ENCODE data around the gene SAMD14. TPM values are rescaled to one million over a fixed set of nuclear protein-coding genes. Genes with fewer than 3 reads are reported as not detected.

Gene SAMD14
- 6.0 and 7.7 TPM in 2 replicates for total RNA-seq
- long read RNA-seq: 0 reads

DNA sequence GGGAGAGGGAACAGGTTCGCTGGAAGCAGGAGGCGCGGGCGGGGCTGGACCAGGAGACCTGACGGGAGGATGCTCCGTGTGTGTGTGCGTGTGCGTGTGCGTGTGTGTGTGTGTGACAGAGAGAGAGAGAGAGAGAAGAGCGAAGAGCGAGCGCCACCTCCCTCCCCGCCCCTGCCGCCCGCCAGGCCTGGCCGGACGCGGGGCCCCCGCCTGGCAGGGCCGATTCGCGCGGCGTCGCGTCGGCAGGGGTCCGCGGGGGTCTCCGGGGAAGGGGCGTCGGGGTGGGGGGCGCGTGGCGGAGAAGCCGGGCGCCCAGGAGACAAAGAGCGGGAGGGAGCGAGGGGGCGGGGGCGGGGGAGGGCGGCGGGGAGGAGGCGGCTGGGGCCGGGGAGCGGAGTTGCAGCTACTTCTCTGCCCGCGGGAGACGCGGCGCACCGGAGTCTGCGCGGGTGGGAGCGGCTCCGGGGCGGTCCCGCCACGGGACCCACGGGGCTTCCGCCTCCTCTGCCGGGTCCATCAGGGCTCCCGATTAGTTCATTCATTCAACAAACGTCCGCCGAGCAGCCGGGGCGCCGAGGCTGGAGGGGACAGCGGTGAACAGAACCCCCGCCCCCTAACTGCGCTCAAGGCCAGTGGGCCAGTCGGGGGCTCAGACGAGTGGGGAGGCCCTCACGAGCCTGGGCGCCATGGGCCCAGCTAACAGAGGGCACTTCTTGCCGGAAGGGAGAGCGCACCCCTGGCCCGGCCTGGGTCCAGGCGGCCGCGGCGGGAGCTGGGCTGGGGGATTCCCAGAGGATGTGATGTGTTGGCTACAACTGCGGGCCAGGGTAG, at the start of gene SAMD14:
Gene SAMD14, minus strand, starts transcription at position 433 of the 831 bp plus-strand sequence. CDS start 5,201 bp downstream, outside the sequence.
- Mint-ChIP-seq H3K27me3 (peaks cover 29% of the 10 kb centered on the region), H3K36me3 (ENCODE audit: insufficient read depth) (no peaks in the 10 kb centered on the region), H3K27ac (no peak within 1 kb of the TSS), H3K4me1 (ENCODE audit: low read depth) (peaks cover 9% of the 10 kb centered on the region), H3K9me3 (ENCODE audit: low read depth) (no peaks in the 10 kb centered on the region), H3K4me3 (ENCODE audit: low read depth) (peak within 1 kb of the TSS; percentile 71)
- TF ChIP-seq, protein P1, sequence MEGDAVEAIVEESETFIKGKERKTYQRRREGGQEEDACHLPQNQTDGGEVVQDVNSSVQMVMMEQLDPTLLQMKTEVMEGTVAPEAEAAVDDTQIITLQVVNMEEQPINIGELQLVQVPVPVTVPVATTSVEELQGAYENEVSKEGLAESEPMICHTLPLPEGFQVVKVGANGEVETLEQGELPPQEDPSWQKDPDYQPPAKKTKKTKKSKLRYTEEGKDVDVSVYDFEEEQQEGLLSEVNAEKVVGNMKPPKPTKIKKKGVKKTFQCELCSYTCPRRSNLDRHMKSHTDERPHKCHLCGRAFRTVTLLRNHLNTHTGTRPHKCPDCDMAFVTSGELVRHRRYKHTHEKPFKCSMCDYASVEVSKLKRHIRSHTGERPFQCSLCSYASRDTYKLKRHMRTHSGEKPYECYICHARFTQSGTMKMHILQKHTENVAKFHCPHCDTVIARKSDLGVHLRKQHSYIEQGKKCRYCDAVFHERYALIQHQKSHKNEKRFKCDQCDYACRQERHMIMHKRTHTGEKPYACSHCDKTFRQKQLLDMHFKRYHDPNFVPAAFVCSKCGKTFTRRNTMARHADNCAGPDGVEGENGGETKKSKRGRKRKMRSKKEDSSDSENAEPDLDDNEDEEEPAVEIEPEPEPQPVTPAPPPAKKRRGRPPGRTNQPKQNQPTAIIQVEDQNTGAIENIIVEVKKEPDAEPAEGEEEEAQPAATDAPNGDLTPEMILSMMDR (IDR thresholded peaks at IDR 0.05; ENCODE audit: unreplicated experiment): no peak
- DNase-seq (ENCODE audit: low spot score, unreplicated experiment): no peak

DNA sequence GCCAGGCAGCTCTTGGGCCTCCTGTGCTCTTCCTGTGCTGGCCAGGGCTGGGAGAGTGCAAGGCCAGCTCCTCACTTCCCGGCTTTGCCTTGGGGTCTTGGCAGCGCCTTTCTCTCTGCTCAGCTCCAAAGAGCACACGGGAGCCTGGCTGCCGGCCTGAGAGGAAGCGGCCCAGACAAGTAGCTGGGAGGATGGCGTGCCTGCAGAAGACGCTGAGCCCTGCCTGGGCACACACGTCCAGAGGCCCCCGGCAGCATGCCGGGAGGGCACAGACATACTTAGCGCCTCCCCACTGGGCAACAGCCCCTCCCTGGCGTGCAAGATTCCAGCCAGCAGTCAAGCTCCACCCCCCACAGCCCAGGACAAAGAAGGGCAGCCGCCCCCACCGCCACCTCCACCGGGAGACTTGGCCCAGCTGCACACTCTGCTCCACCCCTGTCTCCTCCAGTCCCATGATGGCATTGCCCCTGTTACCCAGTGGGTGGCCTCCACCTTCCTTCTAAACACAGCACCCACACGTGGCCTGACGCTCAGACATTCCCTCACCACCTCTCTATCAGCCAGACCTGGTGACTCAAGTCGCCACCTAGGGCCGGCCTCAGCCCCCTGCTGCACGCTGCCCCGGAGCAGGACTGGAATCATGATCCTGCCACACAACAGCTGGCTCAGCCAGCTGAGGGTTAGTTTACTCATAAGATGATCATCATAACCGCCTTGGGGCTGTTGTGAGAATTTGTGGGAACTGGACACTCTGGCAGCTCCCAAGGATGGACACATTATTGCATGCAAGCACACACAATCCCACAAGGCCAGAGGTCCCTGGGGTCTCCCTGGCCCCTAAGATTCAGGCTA, 48.2 kb upstream of the SAMD14 start:
- TF ChIP-seq, protein P1 (IDR thresholded peaks at IDR 0.05; ENCODE audit: unreplicated experiment): peak; percentile 62
- no peaks in the 10 kb centered on the region for H3K36me3 Mint-ChIP-seq (ENCODE audit: insufficient read depth)
- peaks cover 21% of the 10 kb centered on the region for H3K27me3 Mint-ChIP-seq
- peak overlapping the region; percentile 89 for H3K27ac Mint-ChIP-seq
- peaks cover 17% of the 10 kb centered on the region for H3K4me1 Mint-ChIP-seq (ENCODE audit: low read depth)
- H3K9me3 Mint-ChIP-seq (ENCODE audit: low read depth): no peaks in the 10 kb centered on the region
- peak overlapping the region; percentile 52 for H3K4me3 Mint-ChIP-seq (ENCODE audit: low read depth)
- DNase-seq (ENCODE audit: low spot score, unreplicated experiment): peak; percentile 42

GRCh38 chr17:50177476-50177875, 47.5 kb upstream of the SAMD14 start:
- peaks cover 25% of the 10 kb centered on the region for H3K4me1 Mint-ChIP-seq (ENCODE audit: low read depth)

DNA sequence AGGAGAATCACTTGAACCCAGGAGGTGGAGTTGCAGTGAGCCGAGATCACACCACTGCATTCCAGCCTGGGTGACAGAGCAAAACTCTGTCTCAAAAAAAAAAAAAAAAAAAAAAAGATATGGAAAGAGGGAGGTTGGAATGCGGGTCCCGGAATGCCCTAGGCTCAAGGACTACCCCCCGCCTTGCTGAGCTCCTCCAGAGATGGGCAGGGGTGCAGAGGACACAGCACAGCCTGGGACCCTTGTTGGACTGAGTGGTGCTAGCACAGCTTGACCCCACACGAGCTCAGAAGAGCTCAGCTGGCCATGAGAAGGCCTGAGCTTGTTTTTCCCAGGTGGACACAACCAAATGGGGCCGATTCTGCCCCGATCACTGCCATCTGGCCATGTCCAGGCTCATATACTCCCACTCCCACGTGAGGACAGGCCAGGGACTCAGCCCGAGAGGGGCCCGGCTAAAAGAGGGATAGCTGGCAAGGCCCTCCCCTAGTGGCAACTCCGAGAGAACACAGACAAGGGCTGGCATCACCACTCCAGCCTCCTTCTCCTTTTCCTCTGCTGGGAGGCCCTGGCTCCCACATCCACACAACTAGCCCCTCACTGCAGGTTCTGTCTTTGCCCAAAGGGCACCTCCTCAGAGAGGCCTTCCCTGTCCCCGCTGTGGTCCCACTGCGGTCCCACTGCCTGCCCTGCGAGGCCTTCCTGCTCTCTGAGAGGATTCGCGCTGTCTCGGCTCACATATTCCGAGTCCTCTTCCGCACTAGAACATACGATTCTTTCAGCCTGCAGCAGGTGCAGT, 46.8 kb upstream of the SAMD14 start:
- Mint-ChIP-seq H3K4me3 (ENCODE audit: low read depth) (no peak overlapping the region), H3K27me3 (peaks cover 12% of the 10 kb centered on the region)

More at GRCh38 chr17:50177476-50177875, 47.5 kb upstream of the SAMD14 start:
- Mint-ChIP-seq H3K4me3 (ENCODE audit: low read depth) (no peak overlapping the region), H3K36me3 (ENCODE audit: insufficient read depth) (no peaks in the 10 kb centered on the region), H3K27ac (no peak overlapping the region), H3K27me3 (peaks cover 15% of the 10 kb centered on the region), H3K9me3 (ENCODE audit: low read depth) (no peaks in the 10 kb centered on the region)
- DNase-seq (ENCODE audit: low spot score, unreplicated experiment): no peak
- TF ChIP-seq, protein P1 (IDR thresholded peaks at IDR 0.05; ENCODE audit: unreplicated experiment): no peak

More for the DNA sequence above, 46.8 kb upstream of the SAMD14 start:
- no peak for DNase-seq (ENCODE audit: low spot score, unreplicated experiment)
- H3K4me1 Mint-ChIP-seq (ENCODE audit: low read depth): peaks cover 28% of the 10 kb centered on the region
- no peaks in the 10 kb centered on the region for H3K9me3 Mint-ChIP-seq (ENCODE audit: low read depth)
- no peak overlapping the region for H3K27ac Mint-ChIP-seq
- TF ChIP-seq, protein P1 (IDR thresholded peaks at IDR 0.05; ENCODE audit: unreplicated experiment): no peak
- no peaks in the 10 kb centered on the region for H3K36me3 Mint-ChIP-seq (ENCODE audit: insufficient read depth)

All from progenitor cell of endocrine pancreas (in vitro differentiated cells).